Measurements from ENCODE around the gene ABCC3.

The ABCC3 gene

GRCh38 chr17:50668025-50668837 is 33.5 kb downstream of the ABCC3 start:
- DNase-seq: no peak

GRCh38 chr17:50668838-50669581 is 34.3 kb downstream of the ABCC3 start:
- no peak for DNase-seq

- DNase-seq: no peak
Observed at GRCh38 chr17:50672071-50672470, 37.4 kb downstream of the ABCC3 start.

DNA sequence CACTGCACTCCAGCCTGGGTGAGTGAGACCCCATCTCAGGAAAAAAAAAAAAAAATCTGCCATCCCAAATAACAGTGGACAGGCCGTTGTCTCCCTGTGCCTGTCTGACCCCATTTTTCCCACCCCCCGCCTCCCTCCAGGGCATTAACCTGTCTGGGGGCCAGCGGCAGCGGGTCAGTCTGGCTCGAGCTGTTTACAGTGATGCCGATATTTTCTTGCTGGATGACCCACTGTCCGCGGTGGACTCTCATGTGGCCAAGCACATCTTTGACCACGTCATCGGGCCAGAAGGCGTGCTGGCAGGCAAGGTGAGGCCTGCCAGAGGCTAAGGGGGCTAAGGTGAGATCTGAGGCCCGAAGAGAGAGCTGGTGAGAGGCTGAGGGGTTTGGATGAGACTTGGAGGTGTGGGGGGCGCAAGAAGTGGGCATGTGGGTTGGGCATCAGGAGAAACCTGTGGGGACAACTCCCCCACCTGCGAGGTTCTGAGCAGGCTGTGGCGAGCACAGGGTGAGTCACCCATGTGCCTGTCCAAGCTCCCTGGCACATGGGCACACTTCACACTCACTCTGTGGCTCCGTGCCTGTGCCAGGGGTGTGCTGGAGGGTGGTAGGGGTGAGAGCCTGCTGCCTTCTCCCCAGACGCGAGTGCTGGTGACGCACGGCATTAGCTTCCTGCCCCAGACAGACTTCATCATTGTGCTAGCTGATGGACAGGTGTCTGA is 38.3 kb downstream of the ABCC3 start:
- no peak for DNase-seq

DNA sequence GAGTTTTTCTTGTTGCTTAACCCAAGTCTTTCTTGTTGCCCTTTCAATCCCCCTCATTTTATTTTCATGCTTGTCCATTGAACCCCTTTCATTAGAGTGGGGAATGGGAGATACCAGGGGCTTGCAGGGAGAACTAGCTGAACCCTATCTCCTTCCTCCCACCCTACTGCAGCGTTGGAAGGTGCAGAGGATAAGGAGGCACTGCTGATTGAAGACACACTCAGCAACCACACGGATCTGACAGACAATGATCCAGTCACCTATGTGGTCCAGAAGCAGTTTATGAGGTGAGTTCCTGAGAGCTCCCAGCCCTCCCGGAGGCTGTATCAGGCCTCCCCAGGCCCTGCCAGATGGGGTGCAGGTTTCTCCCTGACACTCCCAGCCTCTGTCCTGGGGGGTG is 40.5 kb downstream of the ABCC3 start:
- DNase-seq: no peak

DNA sequence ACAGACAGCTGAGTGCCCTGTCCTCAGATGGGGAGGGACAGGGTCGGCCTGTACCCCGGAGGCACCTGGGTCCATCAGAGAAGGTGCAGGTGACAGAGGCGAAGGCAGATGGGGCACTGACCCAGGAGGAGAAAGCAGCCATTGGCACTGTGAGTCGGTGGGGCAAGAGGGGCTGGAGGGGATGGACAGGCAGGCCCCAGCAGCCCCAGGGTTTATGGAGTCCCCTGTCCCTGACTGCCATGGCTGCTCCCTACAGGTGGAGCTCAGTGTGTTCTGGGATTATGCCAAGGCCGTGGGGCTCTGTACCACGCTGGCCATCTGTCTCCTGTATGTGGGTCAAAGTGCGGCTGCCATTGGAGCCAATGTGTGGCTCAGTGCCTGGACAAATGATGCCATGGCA is 40.9 kb downstream of the ABCC3 start:
- no peak for DNase-seq

DNA sequence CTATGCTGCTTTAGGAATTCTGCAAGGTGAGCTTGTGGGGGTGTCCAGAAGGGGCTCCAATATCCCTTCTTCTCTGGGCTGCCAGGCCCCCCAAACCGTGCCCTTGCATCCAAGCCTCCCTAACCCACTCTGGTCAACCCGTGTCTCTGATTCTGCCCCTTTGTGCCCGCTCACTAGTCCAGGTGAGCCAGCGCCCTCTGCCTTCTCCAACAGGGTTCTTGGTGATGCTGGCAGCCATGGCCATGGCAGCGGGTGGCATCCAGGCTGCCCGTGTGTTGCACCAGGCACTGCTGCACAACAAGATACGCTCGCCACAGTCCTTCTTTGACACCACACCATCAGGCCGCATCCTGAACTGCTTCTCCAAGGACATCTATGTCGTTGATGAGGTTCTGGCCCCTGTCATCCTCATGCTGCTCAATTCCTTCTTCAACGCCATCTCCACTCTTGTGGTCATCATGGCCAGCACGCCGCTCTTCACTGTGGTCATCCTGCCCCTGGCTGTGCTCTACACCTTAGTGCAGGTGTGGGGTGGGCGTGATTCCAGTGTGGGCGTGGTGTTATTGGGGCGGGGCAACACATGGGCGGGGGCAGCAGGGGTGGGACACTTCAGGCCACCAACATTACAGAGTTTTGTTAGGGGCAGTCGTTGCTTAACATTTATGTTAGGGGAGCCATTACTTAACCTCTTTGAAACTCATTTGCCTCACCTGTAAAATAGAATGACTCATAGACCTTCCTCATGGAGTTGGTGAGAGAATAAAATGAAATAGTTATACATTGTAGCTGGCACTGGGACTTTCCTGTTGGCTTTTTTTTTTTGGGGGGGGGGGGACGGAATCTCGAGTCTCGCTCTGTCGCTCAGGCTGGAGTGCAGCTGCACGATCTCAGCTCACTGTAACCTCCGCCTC is 41.6 kb downstream of the ABCC3 start:
- DNase-seq: no peak

- DNase-seq: no peak
Observed at GRCh38 chr17:50677851-50678375, 43.2 kb downstream of the ABCC3 start.

DNA sequence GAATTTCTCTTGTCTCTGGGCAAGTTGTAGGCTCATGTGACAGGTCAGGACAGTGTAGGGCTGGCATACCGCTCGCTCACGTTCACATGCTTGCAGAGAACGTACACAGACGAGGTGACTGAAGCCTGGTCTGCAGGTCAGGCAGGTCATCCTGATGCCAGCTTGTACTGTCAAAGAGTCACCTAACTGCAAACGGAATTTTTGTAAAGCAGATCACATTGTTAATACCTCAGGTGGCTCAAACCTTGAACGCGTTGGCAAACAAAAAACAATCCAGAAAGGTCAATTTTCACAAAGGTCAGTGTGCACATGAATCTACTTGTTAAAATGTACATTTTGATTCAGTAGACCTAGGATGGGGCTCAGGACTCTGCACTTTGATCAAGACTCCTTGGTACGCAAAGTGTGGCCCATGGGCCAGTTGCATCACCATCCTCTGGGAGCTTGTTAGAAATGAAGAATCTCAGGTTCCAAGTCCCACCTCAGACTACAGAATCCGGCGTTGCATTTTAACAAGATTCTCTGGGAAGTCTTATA is 44.4 kb downstream of the ABCC3 start:
- peak; percentile 29 for DNase-seq

DNA sequence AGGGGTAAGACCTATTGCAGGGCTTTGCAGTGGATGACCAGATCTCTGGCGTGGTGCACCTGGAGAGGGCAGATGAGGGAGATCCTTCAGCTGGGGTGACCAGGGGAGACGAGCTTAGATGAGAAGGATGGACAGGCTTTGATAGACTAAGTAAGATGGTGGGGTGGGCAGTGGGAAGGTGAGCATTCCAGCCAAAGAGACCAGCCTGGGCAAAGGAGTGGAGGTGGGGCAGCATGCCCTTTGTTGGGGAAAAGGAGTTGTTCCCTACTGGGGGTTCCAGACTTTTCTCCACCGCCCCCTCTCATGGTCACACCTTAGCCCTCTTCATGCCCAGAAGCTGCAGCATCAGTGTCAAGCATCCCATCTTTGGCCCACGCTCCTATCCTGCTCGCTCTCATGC is 45.4 kb downstream of the ABCC3 start:
- DNase-seq: no peak

GRCh38 chr17:50680543-50681262 is 46.0 kb downstream of the ABCC3 start:
- peak; percentile 34 for DNase-seq

DNA sequence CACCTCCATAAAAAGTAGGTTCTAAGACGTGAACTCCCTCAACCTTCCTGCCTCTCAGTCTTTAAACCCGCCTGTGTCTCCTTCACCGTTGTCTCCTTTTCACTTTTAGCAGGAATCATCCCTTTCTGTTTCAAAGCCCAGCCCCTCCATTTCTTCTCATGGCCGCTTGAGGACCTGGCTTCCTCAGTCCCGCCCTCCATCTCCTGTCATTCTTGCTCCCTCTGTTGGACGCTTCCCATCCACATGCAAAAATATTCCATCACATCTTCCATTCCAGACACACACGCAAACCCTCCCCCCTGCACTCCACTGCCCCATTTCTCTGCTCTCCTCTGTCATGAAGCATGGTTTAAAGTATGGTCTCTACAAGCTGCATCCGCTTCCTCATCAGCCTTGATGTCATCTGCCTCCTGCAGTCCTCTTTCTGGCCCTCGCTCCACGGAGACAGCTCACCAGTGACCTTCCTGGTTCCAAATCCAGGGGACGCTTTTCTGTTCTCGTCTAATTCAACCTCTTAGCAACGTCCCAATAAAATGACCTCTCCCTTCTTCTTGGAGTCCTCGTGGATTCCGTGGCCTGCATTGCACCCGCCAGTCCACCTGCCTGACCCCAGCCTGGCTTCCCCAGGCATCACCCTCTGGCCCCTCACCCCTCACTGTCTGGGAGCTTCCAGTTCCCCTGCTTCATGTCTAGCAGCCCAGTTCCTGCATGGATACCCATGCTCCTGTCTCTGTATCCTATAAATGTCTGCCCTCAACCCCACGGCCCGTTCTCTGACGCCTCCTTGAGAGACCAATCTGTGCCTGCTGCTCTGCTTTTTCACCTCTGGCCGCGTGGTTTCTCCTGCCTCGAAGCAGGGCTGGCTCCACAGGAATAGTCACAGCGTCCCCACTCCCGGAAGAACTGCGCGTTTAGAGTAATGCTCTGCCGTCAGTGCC is 46.9 kb downstream of the ABCC3 start:
- DNase-seq: peak; percentile 78

GRCh38 chr17:50682441-50682840 is 47.8 kb downstream of the ABCC3 start:
- peak; percentile 24 for DNase-seq

- no peak for DNase-seq
Observed at GRCh38 chr17:50682938-50683337, 48.3 kb downstream of the ABCC3 start.

DNA sequence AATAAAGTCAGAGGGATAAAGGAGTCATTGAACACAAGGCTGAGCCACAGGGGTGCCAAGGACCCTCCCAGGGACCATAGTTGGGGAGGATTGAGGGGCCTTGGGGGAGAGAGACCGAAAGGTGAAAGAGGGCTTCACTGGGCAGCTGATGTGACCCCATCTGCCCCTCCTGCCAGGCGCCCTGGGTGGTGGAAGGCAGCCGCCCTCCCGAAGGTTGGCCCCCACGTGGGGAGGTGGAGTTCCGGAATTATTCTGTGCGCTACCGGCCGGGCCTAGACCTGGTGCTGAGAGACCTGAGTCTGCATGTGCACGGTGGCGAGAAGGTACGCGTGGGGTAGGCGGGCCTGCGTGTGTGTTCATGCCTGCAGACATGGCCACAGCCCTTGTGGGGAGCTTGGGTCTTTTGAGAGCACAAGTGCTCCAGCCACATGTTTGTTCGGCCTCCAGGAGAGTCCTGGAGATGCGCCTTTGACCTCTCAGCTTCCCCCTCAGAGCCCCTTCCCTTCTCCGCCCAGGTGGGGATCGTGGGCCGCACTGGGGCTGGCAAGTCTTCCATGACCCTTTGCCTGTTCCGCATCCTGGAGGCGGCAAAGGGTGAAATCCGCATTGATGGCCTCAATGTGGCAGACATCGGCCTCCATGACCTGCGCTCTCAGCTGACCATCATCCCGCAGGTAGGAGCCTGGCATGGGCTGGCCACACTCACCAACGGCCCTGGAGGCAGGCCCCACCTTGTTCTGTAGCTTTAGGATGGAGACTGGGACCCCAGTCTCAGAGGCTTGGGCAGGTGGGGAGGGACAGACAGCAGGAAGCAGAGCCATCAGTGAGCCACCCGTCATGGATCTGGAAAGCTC is 49.0 kb downstream of the ABCC3 start:
- DNase-seq: peak; percentile 35

- DNase-seq: no peak
Observed at GRCh38 chr17:50684288-50684611, 49.6 kb downstream of the ABCC3 start.

DNA sequence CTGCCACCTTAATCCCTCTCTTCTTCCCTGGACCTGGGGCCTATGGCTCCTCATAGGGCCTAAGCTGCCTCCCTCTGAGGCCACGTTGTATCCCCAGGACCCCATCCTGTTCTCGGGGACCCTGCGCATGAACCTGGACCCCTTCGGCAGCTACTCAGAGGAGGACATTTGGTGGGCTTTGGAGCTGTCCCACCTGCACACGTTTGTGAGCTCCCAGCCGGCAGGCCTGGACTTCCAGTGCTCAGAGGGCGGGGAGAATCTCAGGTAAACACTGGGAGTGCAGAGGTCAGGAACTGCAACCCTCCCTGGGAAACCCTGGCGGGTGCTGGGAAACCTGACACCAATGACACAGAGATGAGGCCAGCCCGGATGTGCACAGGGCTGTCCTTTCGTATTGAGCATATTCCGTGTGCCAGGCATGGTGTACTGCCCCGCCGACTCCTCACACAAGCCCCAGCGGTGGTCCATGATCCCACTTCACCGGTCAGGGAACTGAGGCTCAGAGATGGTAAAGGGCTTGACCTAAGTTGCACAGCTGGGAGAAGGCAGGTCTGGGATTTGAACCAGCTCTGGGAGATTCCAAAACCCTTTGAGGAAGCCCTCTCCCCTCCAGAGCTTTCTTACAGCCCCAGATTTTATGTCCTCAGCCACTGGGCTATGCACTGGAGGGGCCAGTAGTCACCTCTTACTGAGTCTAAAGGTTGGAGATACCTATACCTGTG is 50.1 kb downstream of the ABCC3 start:
- peak; percentile 29 for DNase-seq

DNA sequence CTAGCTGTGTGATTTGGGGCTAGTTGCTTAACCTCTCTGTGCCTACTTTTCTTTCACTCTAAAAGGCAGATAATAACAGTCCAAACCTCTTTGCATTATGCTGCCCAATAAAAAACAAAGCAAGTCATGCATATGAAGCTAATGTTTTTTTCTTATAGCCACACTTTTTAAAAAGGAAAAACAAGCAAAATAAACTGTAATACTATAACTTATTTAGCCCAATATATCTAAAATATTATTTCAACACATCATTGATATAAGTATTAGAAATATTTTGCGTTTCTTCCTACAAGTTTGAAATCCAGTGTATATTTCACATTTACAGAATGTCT is 50.6 kb downstream of the ABCC3 start:
- no peak for DNase-seq

All from right forelimb (tissue), 1 donor.